NCI-H69 (cell line): ENCODE results near the gene GDPGP1.
A peak's percentile ranks its signal among the peaks of the same experiment; 100 is the strongest.

ENCODE experiments used
- DNase-seq: peaks from one replicate; lab custom pipeline; 2025; lab: John Stamatoyannopoulos, UW

GDPGP1 gene

GRCh38 chr15:90205050-90205848 lies 28.8 kb upstream of the GDPGP1 start:
- no peak for DNase-seq

- DNase-seq = no peak
Observed at GRCh38 chr15:90205886-90206285, 28.1 kb upstream of the GDPGP1 start.

GRCh38 chr15:90207252-90207651 lies 26.8 kb upstream of the GDPGP1 start:
- no peak for DNase-seq

GRCh38 chr15:90208356-90208755 lies 25.7 kb upstream of the GDPGP1 start:
- no peak for DNase-seq

- DNase-seq = no peak
Observed at GRCh38 chr15:90209591-90209990, 24.4 kb upstream of the GDPGP1 start.

GRCh38 chr15:90210593-90210992 lies 23.4 kb upstream of the GDPGP1 start:
- DNase-seq = no peak

- no peak for DNase-seq
Observed at GRCh38 chr15:90211009-90211408, 23.0 kb upstream of the GDPGP1 start.

- DNase-seq = no peak
Observed at GRCh38 chr15:90211440-90212143, 22.4 kb upstream of the GDPGP1 start.

- no peak for DNase-seq
Observed at GRCh38 chr15:90212221-90213098, 21.5 kb upstream of the GDPGP1 start.

GRCh38 chr15:90213122-90213817 lies 20.7 kb upstream of the GDPGP1 start:
- DNase-seq = no peak

GRCh38 chr15:90213818-90214204 lies 20.2 kb upstream of the GDPGP1 start:
- no peak for DNase-seq

GRCh38 chr15:90214553-90215196 lies 19.3 kb upstream of the GDPGP1 start:
- no peak for DNase-seq

- no peak for DNase-seq
Observed at GRCh38 chr15:90217671-90218394, 16.2 kb upstream of the GDPGP1 start.

- peak; percentile 22 for DNase-seq
Observed at GRCh38 chr15:90219421-90220141, 14.4 kb upstream of the GDPGP1 start.

- peak; percentile 81 for DNase-seq
Observed at GRCh38 chr15:90221246-90221900, 12.6 kb upstream of the GDPGP1 start.

GRCh38 chr15:90222547-90222946 lies 11.5 kb upstream of the GDPGP1 start:
- no peak for DNase-seq

- DNase-seq = no peak
Observed at GRCh38 chr15:90223441-90224165, 10.4 kb upstream of the GDPGP1 start.

GRCh38 chr15:90225047-90225446 lies 9.0 kb upstream of the GDPGP1 start:
- no peak for DNase-seq
